ENCODE data around the gene SS18L1. TPM values are rescaled to one million over a fixed set of nuclear protein-coding genes. Genes with fewer than 3 reads are reported as not detected.

SS18L1 gene
- total RNA-seq, 1 donor from 2014 or later, result 8.7 TPM

- H3K4me3 ChIP-seq (ENCODE audit: low read depth, low read length), result no peak overlapping the region
- TF ChIP-seq, protein P1, sequence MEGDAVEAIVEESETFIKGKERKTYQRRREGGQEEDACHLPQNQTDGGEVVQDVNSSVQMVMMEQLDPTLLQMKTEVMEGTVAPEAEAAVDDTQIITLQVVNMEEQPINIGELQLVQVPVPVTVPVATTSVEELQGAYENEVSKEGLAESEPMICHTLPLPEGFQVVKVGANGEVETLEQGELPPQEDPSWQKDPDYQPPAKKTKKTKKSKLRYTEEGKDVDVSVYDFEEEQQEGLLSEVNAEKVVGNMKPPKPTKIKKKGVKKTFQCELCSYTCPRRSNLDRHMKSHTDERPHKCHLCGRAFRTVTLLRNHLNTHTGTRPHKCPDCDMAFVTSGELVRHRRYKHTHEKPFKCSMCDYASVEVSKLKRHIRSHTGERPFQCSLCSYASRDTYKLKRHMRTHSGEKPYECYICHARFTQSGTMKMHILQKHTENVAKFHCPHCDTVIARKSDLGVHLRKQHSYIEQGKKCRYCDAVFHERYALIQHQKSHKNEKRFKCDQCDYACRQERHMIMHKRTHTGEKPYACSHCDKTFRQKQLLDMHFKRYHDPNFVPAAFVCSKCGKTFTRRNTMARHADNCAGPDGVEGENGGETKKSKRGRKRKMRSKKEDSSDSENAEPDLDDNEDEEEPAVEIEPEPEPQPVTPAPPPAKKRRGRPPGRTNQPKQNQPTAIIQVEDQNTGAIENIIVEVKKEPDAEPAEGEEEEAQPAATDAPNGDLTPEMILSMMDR (IDR thresholded peaks at IDR 0.05; ENCODE audit: insufficient read depth, low read length, severe bottlenecking), result no peak
- DNase-seq (ENCODE audit: low read depth) (no peak), FAIRE-seq (no peak)
- peaks cover 14% of the 10 kb centered on the region for H3K36me3 ChIP-seq (ENCODE audit: control insufficient read depth, insufficient read depth, low read length)
- H3K27me3 ChIP-seq (ENCODE audit: control insufficient read depth, insufficient read depth, low read length), result no peaks in the 10 kb centered on the region
Measured at GRCh38 chr20:62193079-62194025, 49.8 kb downstream of the SS18L1 start.

DNA sequence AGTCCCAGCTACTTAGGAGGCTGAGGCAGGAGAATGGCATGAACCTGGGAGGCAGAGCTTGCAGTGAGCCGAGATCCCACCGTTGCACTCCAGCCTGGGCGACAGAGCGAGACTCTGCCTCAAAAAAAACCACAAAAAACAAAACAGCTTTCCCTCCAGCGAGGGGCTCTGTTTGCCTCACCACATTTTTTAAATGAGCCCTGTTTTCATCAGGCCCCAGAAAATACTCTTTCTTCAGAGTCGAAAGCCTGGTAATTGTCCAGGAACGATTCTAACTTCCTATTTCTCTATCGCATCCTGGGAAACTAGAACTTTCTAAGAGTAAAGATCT lies 51.5 kb downstream of the SS18L1 start:
- DNase-seq (ENCODE audit: low read depth), result no peak
- peaks cover 20% of the 10 kb centered on the region for H3K36me3 ChIP-seq (ENCODE audit: control insufficient read depth, insufficient read depth, low read length)
- TF ChIP-seq, protein P1 (IDR thresholded peaks at IDR 0.05; ENCODE audit: insufficient read depth, low read length, severe bottlenecking), result no peak
- H3K27me3 ChIP-seq (ENCODE audit: control insufficient read depth, insufficient read depth, low read length), result no peaks in the 10 kb centered on the region
- no peak for FAIRE-seq
- H3K4me3 ChIP-seq (ENCODE audit: low read depth, low read length), result no peak overlapping the region

DNA sequence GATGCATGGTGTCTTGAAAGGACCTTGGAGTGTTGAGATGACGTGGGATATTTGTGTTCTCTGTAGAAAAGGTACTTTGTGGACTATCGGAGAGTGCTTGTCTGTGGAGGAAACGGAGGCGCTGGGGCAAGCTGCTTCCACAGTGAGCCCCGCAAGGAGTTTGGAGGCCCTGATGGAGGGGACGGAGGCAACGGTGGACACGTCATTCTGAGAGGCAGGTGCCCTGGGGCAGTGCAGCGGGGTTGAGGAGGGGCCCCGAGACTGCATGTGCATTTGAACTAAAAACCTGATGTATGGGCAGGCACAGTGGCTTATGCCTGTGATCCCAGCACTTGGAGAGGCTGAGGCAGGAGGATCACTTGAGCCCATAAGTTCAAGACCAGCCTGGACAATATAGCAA lies 52.2 kb downstream of the SS18L1 start:
- H3K4me3 ChIP-seq (ENCODE audit: low read depth, low read length), result no peak overlapping the region
- DNase-seq (ENCODE audit: low read depth) (no peak), FAIRE-seq (no peak)
- peaks cover 24% of the 10 kb centered on the region for H3K36me3 ChIP-seq (ENCODE audit: control insufficient read depth, insufficient read depth, low read length)
- H3K27me3 ChIP-seq (ENCODE audit: control insufficient read depth, insufficient read depth, low read length), result no peaks in the 10 kb centered on the region
- TF ChIP-seq, protein P1 (IDR thresholded peaks at IDR 0.05; ENCODE audit: insufficient read depth, low read length, severe bottlenecking), result no peak

GRCh38 chr20:62196286-62196685 lies 52.7 kb downstream of the SS18L1 start:
- Histone ChIP-seq H3K27me3 (ENCODE audit: control insufficient read depth, insufficient read depth, low read length) (no peaks in the 10 kb centered on the region), H3K36me3 (ENCODE audit: control insufficient read depth, insufficient read depth, low read length) (peaks cover 26% of the 10 kb centered on the region), H3K4me3 (ENCODE audit: low read depth, low read length) (no peak overlapping the region)
- DNase-seq (ENCODE audit: low read depth) (no peak), FAIRE-seq (no peak)
- TF ChIP-seq, protein P1 (IDR thresholded peaks at IDR 0.05; ENCODE audit: insufficient read depth, low read length, severe bottlenecking), result no peak

DNA sequence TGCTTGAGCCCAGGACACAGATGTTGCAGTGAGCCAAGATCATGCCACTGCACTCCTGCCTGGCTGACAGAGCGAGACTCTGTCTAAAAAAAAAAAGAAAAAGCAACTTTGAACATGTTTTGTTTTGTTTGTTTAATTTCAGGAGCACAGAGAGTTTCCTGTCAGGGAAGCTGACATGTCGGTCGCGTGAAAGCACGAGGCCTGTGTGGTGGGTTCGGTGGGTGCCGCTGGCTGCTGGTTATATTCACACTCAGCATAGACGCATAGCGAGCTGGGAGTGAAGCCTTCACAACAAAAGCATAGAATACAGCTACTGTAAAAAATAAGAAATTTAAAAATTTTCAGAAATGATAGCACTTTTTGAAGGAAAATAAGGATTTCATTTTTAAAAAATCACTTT lies 53.7 kb downstream of the SS18L1 start:
- FAIRE-seq (no peak), DNase-seq (ENCODE audit: low read depth) (no peak)
- Histone ChIP-seq H3K36me3 (ENCODE audit: control insufficient read depth, insufficient read depth, low read length) (peaks cover 34% of the 10 kb centered on the region), H3K4me3 (ENCODE audit: low read depth, low read length) (no peak overlapping the region), H3K27me3 (ENCODE audit: control insufficient read depth, insufficient read depth, low read length) (no peaks in the 10 kb centered on the region)
- TF ChIP-seq, protein P1 (IDR thresholded peaks at IDR 0.05; ENCODE audit: insufficient read depth, low read length, severe bottlenecking), result no peak

Data from bronchial epithelial cell (primary cell).